ENCODE results near the gene OR7A17.

The OR7A17 gene

GRCh38 chr19:14886032-14886431, at the start of gene OR7A17:
OR7A17 (minus strand) TSS chr19:14886132; CDS start chr19:14881355, 4,777 bp downstream.
- no peak for DNase-seq (ENCODE audit: low spot score)

- DNase-seq (ENCODE audit: low spot score): no peak
These were observed 47.6 kb upstream of the OR7A17 start for GRCh38 chr19:14933506-14933905.

GRCh38 chr19:14916848-14917247, 30.9 kb upstream of the OR7A17 start:
- no peak for DNase-seq (ENCODE audit: low spot score)

- DNase-seq (ENCODE audit: low spot score): no peak
These were observed 29.2 kb upstream of the OR7A17 start for GRCh38 chr19:14915116-14915515.

GRCh38 chr19:14906711-14907110, 20.8 kb upstream of the OR7A17 start:
- no peak for DNase-seq (ENCODE audit: low spot score)

GRCh38 chr19:14901675-14902260, 15.8 kb upstream of the OR7A17 start:
- no peak for DNase-seq (ENCODE audit: low spot score)

GRCh38 chr19:14890643-14891379, 4.9 kb upstream of the OR7A17 start:
- DNase-seq (ENCODE audit: low spot score): no peak

GRCh38 chr19:14889994-14890642, 4.2 kb upstream of the OR7A17 start:
- DNase-seq (ENCODE audit: low spot score): no peak

GRCh38 chr19:14871619-14872230, 14.2 kb downstream of the OR7A17 start:
- DNase-seq (ENCODE audit: low spot score): peak; percentile 8

- DNase-seq (ENCODE audit: low spot score): no peak
These were observed 17.4 kb downstream of the OR7A17 start for GRCh38 chr19:14868497-14868896.

- no peak for DNase-seq (ENCODE audit: low spot score)
These were observed 37.1 kb downstream of the OR7A17 start, which contains the start of gene OR7A10 for GRCh38 chr19:14848822-14849221. OR7A10 (minus strand) TSS chr19:14848922; CDS start chr19:14841877, 7,045 bp downstream.

GRCh38 chr19:14843578-14843977, 42.4 kb downstream of the OR7A17 start:
- no peak for DNase-seq (ENCODE audit: low spot score)

- DNase-seq (ENCODE audit: low spot score): no peak
These were observed 42.8 kb downstream of the OR7A17 start for GRCh38 chr19:14843169-14843568.

GRCh38 chr19:14840206-14840605, 45.7 kb downstream of the OR7A17 start:
- DNase-seq (ENCODE audit: low spot score): no peak

- DNase-seq (ENCODE audit: low spot score): no peak
These were observed 48.5 kb downstream of the OR7A17 start for GRCh38 chr19:14837391-14837790.

- DNase-seq (ENCODE audit: low spot score): no peak
These were observed 50.9 kb downstream of the OR7A17 start, which contains the start of the genes OR7A5 and OR7C1 for GRCh38 chr19:14835011-14835410. OR7A5 (minus strand) TSS chr19:14835185; CDS start chr19:14828241, 6,944 bp downstream. OR7C1 (minus strand) TSS chr19:14835185; CDS start chr19:14800136, 35,049 bp downstream.

GRCh38 chr19:14830702-14831101, 55.2 kb downstream of the OR7A17 start:
- no peak for DNase-seq (ENCODE audit: low spot score)

Measured in hepatic stellate cell (primary cell).